ENCODE data around the gene CADM4.
A peak's percentile ranks its signal among the peaks of the same experiment; 100 is the strongest.

CADM4 gene

GRCh38 chr19:43634872-43635560 lies 4.6 kb downstream of the CADM4 start:
- intact Hi-C loops (cut with micrococcal nuclease), result no loop called here
- H3K4me3 Mint-ChIP-seq, result no peak overlapping the region

GRCh38 chr19:43634506-43634871 lies 5.2 kb downstream of the CADM4 start:
- H3K9me3 Mint-ChIP-seq, result no peaks in the 10 kb centered on the region
- H3K27me3 Mint-ChIP-seq, result peaks cover 62% of the 10 kb centered on the region
- peaks cover 15% of the 10 kb centered on the region for H3K4me1 Mint-ChIP-seq (ENCODE audit: low read depth)
- no peak overlapping the region for H3K4me3 Mint-ChIP-seq
- no peaks in the 10 kb centered on the region for H3K36me3 Mint-ChIP-seq (ENCODE audit: low read depth)
- intact Hi-C loops (cut with micrococcal nuclease), result no loop called here
- H3K27ac Mint-ChIP-seq, result peak overlapping the region; percentile 8

More at GRCh38 chr19:43634872-43635560, 4.6 kb downstream of the CADM4 start:
- Mint-ChIP-seq H3K4me1 (ENCODE audit: low read depth) (peaks cover 17% of the 10 kb centered on the region), H3K9me3 (no peaks in the 10 kb centered on the region), H3K27me3 (peaks cover 64% of the 10 kb centered on the region), H3K36me3 (ENCODE audit: low read depth) (no peaks in the 10 kb centered on the region), H3K27ac (peak overlapping the region; percentile 8)

DNA sequence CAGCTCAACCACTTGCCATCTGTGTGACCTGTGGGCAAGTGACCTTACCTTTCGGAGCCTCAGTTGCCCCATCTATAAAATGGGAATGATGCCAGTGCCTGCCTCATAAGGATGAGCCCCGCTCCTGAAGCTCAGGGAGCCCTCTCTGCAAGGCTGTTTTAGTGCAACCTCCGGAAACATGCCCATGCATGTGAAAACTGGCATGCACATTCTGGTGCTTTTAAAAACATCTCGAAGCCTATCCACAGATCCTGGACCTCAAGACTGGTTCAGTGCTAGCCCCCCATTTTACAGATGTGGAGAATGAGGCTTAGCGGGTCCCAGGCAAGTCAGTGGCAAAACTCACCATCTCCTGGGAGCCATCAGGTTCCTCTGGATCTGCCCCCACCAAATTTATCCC lies 5.6 kb downstream of the CADM4 start:
- no peak overlapping the region for H3K4me3 Mint-ChIP-seq
- peaks cover 59% of the 10 kb centered on the region for H3K27me3 Mint-ChIP-seq
- H3K4me1 Mint-ChIP-seq (ENCODE audit: low read depth), result peaks cover 12% of the 10 kb centered on the region
- intact Hi-C loops (cut with micrococcal nuclease), result no loop called here
- no peak overlapping the region for H3K27ac Mint-ChIP-seq
- H3K36me3 Mint-ChIP-seq (ENCODE audit: low read depth), result no peaks in the 10 kb centered on the region
- H3K9me3 Mint-ChIP-seq, result no peaks in the 10 kb centered on the region

- Mint-ChIP-seq H3K4me1 (ENCODE audit: low read depth) (peaks cover 7% of the 10 kb centered on the region), H3K27me3 (peaks cover 54% of the 10 kb centered on the region), H3K36me3 (ENCODE audit: low read depth) (no peaks in the 10 kb centered on the region), H3K9me3 (no peaks in the 10 kb centered on the region), H3K4me3 (no peak overlapping the region), H3K27ac (no peak overlapping the region)
- intact Hi-C loops (cut with micrococcal nuclease), result no loop called here
Observed at GRCh38 chr19:43633520-43633919, 6.1 kb downstream of the CADM4 start.

DNA sequence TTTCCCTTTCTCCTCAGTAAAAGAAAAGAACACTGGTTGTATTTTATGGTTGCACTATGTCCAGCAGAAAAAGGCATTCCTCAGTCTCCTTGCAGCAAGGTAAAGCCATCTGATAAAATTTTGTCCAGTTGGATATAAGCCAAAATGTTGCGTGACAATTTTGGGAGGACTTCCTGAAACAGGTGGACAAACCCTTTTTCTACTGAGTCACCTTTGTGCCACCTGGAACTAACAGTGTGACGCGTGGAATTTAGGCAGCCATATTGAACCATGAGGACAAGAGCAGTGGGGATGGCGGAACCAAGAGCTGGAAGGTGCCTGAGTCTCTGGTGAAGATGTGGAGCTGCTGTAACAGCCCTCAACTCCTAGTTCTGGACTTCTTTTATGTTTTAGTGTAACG lies 8.2 kb downstream of the CADM4 start:
- H3K4me3 Mint-ChIP-seq, result no peak overlapping the region
- no peak overlapping the region for H3K27ac Mint-ChIP-seq
- H3K36me3 Mint-ChIP-seq (ENCODE audit: low read depth), result no peaks in the 10 kb centered on the region
- H3K27me3 Mint-ChIP-seq, result peaks cover 56% of the 10 kb centered on the region
- H3K9me3 Mint-ChIP-seq, result no peaks in the 10 kb centered on the region
- peaks cover 12% of the 10 kb centered on the region for H3K4me1 Mint-ChIP-seq (ENCODE audit: low read depth)
- intact Hi-C loops (cut with micrococcal nuclease), result no loop called here

DNA sequence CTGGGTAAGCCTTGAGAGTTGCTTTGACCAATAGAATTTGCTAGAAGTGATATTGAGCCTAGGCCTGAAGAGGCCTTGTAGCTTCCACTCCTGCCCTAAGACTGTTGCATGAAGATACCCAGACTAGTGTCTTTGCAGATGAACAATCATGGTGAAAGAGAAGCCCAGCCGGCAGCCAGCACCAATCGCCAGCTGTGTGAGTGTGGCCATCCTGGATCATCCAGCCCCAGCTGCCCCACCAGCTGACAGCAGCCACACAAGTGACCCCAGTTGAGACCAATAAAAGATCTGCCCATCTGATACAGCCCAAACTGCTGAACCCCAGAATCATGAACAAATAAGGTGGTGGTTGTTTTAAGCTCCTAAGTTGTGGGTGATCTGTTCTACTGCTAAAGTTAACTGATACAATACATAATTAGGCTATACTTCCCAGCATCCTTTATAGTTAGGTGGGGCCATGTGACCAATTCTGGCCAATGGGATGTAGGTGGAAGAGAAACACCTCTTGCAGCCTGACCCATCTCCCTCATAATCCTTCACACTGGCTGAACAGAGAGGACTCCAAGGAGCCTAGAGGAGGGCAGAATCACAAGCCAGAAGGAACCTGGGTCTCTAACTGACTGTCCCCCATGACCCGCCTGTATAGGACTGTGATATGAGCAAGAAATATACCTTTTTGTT lies 10.9 kb downstream of the CADM4 start:
- Mint-ChIP-seq H3K27me3 (peaks cover 50% of the 10 kb centered on the region), H3K4me1 (ENCODE audit: low read depth) (peaks cover 19% of the 10 kb centered on the region), H3K9me3 (no peaks in the 10 kb centered on the region), H3K4me3 (no peak overlapping the region), H3K27ac (no peak overlapping the region), H3K36me3 (ENCODE audit: low read depth) (no peaks in the 10 kb centered on the region)
- intact Hi-C loops (cut with micrococcal nuclease), result no loop called here

DNA sequence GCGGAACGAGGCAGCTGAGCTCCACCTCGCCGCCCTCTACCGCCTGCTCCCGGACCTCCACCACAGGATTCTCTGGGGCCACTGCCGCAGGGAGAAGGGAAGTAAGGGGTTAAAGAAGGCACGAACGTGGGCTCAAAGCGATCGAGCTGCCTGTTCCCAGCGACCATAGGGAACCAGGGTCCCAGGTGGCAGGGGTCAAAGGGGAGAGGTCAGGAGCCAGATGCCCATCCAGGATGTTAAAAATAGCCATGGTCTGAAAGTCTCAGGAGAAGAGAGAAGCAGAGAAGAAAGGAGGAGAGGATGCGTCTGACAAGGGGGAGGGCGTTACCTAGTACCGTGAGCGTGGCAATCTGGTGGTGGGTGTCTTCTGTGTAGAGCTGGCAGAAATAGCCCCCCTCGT lies 12.8 kb downstream of the CADM4 start:
- Mint-ChIP-seq H3K36me3 (ENCODE audit: low read depth) (no peaks in the 10 kb centered on the region), H3K4me1 (ENCODE audit: low read depth) (peaks cover 19% of the 10 kb centered on the region), H3K27ac (no peak overlapping the region), H3K27me3 (peaks cover 35% of the 10 kb centered on the region), H3K4me3 (peak overlapping the region; percentile 18), H3K9me3 (no peaks in the 10 kb centered on the region)
- intact Hi-C loops (cut with micrococcal nuclease), result no loop called here

DNA sequence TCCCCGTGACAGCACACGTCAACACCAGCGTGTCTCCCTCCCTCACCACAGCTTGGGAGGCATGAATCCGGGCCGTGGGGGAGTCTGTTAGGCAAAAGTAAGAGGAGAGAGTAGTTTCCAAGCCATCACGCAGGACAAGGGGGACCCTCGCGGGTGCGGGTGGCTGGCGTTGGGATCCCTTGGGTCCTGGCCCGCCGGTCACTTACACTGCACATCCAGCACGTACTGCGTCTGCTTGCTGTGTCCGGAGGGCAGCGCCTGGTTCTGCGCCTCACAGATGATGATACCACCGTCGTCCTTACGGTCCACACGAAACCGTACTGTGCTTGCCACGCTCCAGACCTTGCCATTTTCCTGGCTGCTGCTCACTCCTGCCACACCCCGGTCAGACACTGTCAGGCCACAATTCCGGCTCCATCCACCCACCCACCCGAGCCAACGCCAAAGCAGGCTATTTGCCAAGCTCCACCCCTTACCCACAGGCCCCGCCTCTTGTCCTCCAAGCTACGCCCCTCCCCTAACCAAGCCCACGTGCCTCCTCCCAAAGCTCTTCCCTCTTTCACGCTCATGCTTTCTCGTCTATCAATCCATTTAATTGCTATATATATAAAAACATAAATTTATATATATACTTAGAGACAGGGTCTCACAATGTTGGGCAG lies 13.6 kb downstream of the CADM4 start:
- peaks cover 35% of the 10 kb centered on the region for H3K27me3 Mint-ChIP-seq
- H3K4me1 Mint-ChIP-seq (ENCODE audit: low read depth), result peaks cover 19% of the 10 kb centered on the region
- H3K36me3 Mint-ChIP-seq (ENCODE audit: low read depth), result no peaks in the 10 kb centered on the region
- intact Hi-C loops (cut with micrococcal nuclease), result no loop called here
- H3K4me3 Mint-ChIP-seq, result no peak overlapping the region
- peak overlapping the region; percentile 5 for H3K27ac Mint-ChIP-seq
- H3K9me3 Mint-ChIP-seq, result no peaks in the 10 kb centered on the region

DNA sequence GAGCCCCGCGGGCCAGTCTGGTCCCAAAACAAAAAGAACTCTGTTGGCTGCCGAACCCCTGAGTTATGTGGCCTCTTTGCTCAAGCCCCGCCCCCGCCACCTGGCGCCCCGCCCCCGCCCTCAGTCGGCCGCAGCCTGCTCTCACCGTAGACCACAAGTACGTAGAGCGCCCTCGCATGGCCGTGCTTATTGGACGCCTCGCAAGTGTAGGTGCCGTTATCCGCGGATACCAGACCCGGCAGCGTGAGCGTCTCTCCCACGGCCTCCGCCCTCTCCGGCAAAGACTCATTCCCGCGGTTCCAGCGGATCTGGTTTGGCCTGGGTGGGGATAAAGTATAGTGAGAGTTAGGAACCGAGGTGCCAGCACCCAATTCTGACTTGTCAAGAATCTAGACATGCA lies 14.7 kb downstream of the CADM4 start:
- Mint-ChIP-seq H3K27ac (no peak overlapping the region), H3K4me1 (ENCODE audit: low read depth) (peaks cover 29% of the 10 kb centered on the region), H3K9me3 (no peaks in the 10 kb centered on the region), H3K4me3 (no peak overlapping the region), H3K27me3 (peaks cover 35% of the 10 kb centered on the region), H3K36me3 (ENCODE audit: low read depth) (no peaks in the 10 kb centered on the region)
- intact Hi-C loops (cut with micrococcal nuclease), result no loop called here

GRCh38 chr19:43623889-43624670 lies 15.6 kb downstream of the CADM4 start:
- Mint-ChIP-seq H3K27me3 (peaks cover 35% of the 10 kb centered on the region), H3K4me1 (ENCODE audit: low read depth) (peaks cover 35% of the 10 kb centered on the region), H3K36me3 (ENCODE audit: low read depth) (peaks cover 8% of the 10 kb centered on the region), H3K9me3 (no peaks in the 10 kb centered on the region), H3K27ac (no peak overlapping the region), H3K4me3 (no peak overlapping the region)
- intact Hi-C loops (cut with micrococcal nuclease), result no loop called here

GRCh38 chr19:43622956-43623355 lies 16.7 kb downstream of the CADM4 start:
- Mint-ChIP-seq H3K27me3 (peaks cover 32% of the 10 kb centered on the region), H3K27ac (no peak overlapping the region), H3K4me1 (ENCODE audit: low read depth) (peaks cover 39% of the 10 kb centered on the region), H3K4me3 (no peak overlapping the region), H3K9me3 (no peaks in the 10 kb centered on the region), H3K36me3 (ENCODE audit: low read depth) (peaks cover 9% of the 10 kb centered on the region)
- intact Hi-C loops (cut with micrococcal nuclease), result no loop called here

GRCh38 chr19:43622070-43622469 lies 17.6 kb downstream of the CADM4 start:
- no peak overlapping the region for H3K4me3 Mint-ChIP-seq
- no peak overlapping the region for H3K27ac Mint-ChIP-seq
- no peaks in the 10 kb centered on the region for H3K9me3 Mint-ChIP-seq
- peaks cover 9% of the 10 kb centered on the region for H3K36me3 Mint-ChIP-seq (ENCODE audit: low read depth)
- H3K4me1 Mint-ChIP-seq (ENCODE audit: low read depth), result peaks cover 39% of the 10 kb centered on the region
- intact Hi-C loops (cut with micrococcal nuclease), result no loop called here
- H3K27me3 Mint-ChIP-seq, result peaks cover 23% of the 10 kb centered on the region

DNA sequence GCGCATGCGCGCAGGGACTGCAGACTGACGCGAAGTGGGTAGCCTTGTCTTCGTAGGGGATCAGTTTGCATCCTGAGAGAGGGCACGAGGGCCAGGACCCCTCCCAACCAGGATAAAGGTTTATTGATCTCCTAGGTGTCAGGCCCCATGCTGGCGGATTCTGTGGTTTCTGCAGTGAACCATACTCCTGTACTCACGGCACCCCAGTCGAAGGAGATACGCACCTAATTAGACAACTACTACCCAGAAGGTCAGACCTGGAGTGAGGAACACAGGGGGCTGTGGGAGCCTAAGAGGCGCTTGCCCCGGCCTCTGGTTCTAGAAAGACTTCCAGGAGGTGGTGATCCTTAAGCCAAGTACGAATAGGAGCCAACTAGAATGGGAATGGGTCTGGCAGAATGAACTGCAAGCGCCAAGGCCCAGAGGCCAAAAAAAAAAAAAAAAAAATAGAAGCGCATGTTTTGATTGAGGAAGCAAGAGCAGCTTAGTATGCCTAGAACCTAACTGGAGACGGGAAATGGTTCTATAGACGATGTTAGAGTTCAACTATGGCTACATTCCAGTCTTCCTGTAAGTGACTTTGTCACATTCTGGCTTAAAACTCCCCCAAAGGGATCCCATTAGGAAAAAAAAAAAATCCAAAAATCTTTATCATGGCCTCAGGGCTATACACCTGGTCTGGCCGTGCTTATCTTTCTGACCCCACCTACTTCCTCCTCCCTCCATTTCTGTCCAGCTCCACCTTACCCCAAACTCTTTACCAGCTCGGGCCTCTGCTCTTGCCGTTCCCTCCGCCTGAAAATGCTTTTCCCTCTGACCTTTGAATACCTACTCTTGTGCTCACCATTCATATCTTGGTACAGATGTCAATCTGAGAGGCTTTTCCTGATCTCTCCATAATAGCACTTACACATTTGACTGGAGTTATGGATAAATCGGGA lies 19.3 kb downstream of the CADM4 start:
- peaks cover 8% of the 10 kb centered on the region for H3K27me3 Mint-ChIP-seq
- peak overlapping the region; percentile 96 for H3K4me3 Mint-ChIP-seq
- peaks cover 9% of the 10 kb centered on the region for H3K36me3 Mint-ChIP-seq (ENCODE audit: low read depth)
- H3K4me1 Mint-ChIP-seq (ENCODE audit: low read depth), result peaks cover 22% of the 10 kb centered on the region
- no peaks in the 10 kb centered on the region for H3K9me3 Mint-ChIP-seq
- intact Hi-C loops (cut with micrococcal nuclease), result no loop called here
- H3K27ac Mint-ChIP-seq, result peak overlapping the region; percentile 97

All from dendritic cell treated with granulocyte-macrophage colony-stimulating factor and Interleukin-4, amounts not matched to agents 40 ng/mL and 50 ng/mL, for 4 days (primary cell).